GM23338 (cell line): ENCODE measurements around the gene TVP23A. TPM values are rescaled to one million over a fixed set of nuclear protein-coding genes. Genes with fewer than 3 reads are reported as not detected.

Source experiments
- ATAC-seq: fragments of 200-7000 bp; cut with Tn5 transposase; 3 replicates; pipeline ENCODE4 v1.9.1; 2020
- DNase-seq: peaks from one replicate; pipeline ENCODE4 v3.0.0-alpha.2; 2015; ENCODE audit warnings: low spot score
- H2AFZ ChIP-seq: fragments of 200-600 bp; sonication (generic); 2 replicates; pipeline ENCODE4 v1.8.0; 2016; ENCODE audit warnings: antibody characterized with exemption, mild to moderate bottlenecking, moderate library complexity
- H3F3A ChIP-seq: fragments of 200-600 bp; sonication (generic); replicated peaks from 2 replicates; pipeline ENCODE4 v1.8.0; 2017; ENCODE audit warnings: antibody characterized with exemption, mixed run types, low read depth
- H3K27ac ChIP-seq: fragments of 200-600 bp; sonication (generic); 2 replicates; pipeline ENCODE4 v1.6.1; 2016; ENCODE audit warnings: low read depth
- H3K27me3 ChIP-seq: fragments of 200-600 bp; sonication (generic); 2 replicates; pipeline ENCODE4 v1.8.0; 2016; ENCODE audit warnings: mild to moderate bottlenecking, mixed run types, moderate library complexity; ENCODE audit not compliant: insufficient read depth
- H3K36me3 ChIP-seq: fragments of 200-600 bp; sonication (generic); 2 replicates; pipeline ENCODE4 v1.8.0; 2016; ENCODE audit warnings: mild to moderate bottlenecking; ENCODE audit not compliant: insufficient read depth
- H3K4me1 ChIP-seq: fragments of 200-600 bp; sonication (generic); 2 replicates; pipeline ENCODE4 v1.8.0; 2016; ENCODE audit warnings: mild to moderate bottlenecking, moderate library complexity; ENCODE audit not compliant: insufficient read depth
- H3K4me2 ChIP-seq: fragments of 200-600 bp; sonication (generic); 2 replicates; pipeline ENCODE4 v1.7.1; 2017; ENCODE audit warnings: mixed run types
- H3K4me3 ChIP-seq: fragments of 200-600 bp; sonication (generic); 2 replicates; pipeline ENCODE4 v1.6.1; 2016; ENCODE audit warnings: mixed run types
- H3K79me2 ChIP-seq: fragments of 200-600 bp; sonication (generic); replicated peaks from 2 replicates; pipeline ENCODE4 v1.8.0; 2017; ENCODE audit warnings: mild to moderate bottlenecking; ENCODE audit not compliant: insufficient read depth
- H3K9me2 ChIP-seq: fragments of 200-600 bp; sonication (generic); 2 replicates; pipeline ENCODE4 v1.8.0; 2017; ENCODE audit not compliant: insufficient read depth
- H4K20me1 ChIP-seq: fragments of 200-600 bp; sonication (generic); replicated peaks from 2 replicates; pipeline ENCODE4 v1.8.0; 2017; ENCODE audit warnings: mild to moderate bottlenecking; ENCODE audit not compliant: insufficient read depth
- H3K27ac Mint-ChIP-seq: 2 replicates; pipeline ENCODE4 v1.8.0; 2020; ENCODE audit warnings: inconsistent platforms, mild to moderate bottlenecking, moderate library complexity, mixed read lengths
- H3K27me3 Mint-ChIP-seq: 3 replicates; pipeline ENCODE4 v1.8.0; 2022; ENCODE audit warnings: low read depth, mild to moderate bottlenecking, moderate library complexity, mixed read lengths, inconsistent platforms; ENCODE audit not compliant: insufficient read depth, poor library complexity
- H3K36me3 Mint-ChIP-seq: 3 replicates; pipeline ENCODE4 v1.8.0; 2021; ENCODE audit warnings: low read depth, mild to moderate bottlenecking, inconsistent platforms, moderate library complexity, mixed read lengths
- H3K4me1 Mint-ChIP-seq: 3 replicates; pipeline ENCODE4 v1.8.0; 2020; ENCODE audit warnings: mild to moderate bottlenecking, inconsistent platforms, mixed read lengths
- H3K4me3 Mint-ChIP-seq: 3 replicates; pipeline ENCODE4 v1.8.0; 2021; ENCODE audit warnings: moderate library complexity, mild to moderate bottlenecking, inconsistent platforms, mixed read lengths
- H3K9me3 Mint-ChIP-seq: 3 replicates; pipeline ENCODE4 v1.8.0; 2020; ENCODE audit warnings: moderate library complexity, mild to moderate bottlenecking, inconsistent platforms, mixed read lengths
- CREB1 ChIP-seq: fragments of 250-450 bp; sonication (Bioruptor Pico); IDR thresholded peaks from 2 replicates; pipeline ENCODE4 v1.5.0; 2020; ENCODE audit warnings: low read depth, mild to moderate bottlenecking, moderate library complexity
- CTCF ChIP-seq, 2 experiments: fragments of 200-600 bp in 1 of 2; sonication (generic) in 1 of 2; conservative IDR thresholded peaks; 2 replicates each; pipeline versions ENCODE4 v1.5.1 to v1.6.1; 2016 to 2017; ENCODE audit warnings: antibody characterized with exemption in 2 of 2, low read depth in 2 of 2, mild to moderate bottlenecking in 2 of 2, moderate library complexity in 1 of 2
- ETS1 ChIP-seq: IDR thresholded peaks from 2 replicates; pipeline ENCODE4 v1.6.1; 2016; ENCODE audit warnings: antibody characterized with exemption
- EZH2 ChIP-seq: fragments of 200-600 bp; sonication (generic); IDR thresholded peaks from one replicate; pipeline ENCODE4 v1.8.0; 2017; ENCODE audit warnings: antibody characterized with exemption, mild to moderate bottlenecking, low read depth; ENCODE audit not compliant: unreplicated experiment
- EZH2phosphoT487 ChIP-seq: fragments of 200-600 bp; sonication (generic); IDR thresholded peaks from one replicate; pipeline ENCODE4 v1.8.1; 2018; ENCODE audit warnings: antibody characterized with exemption; ENCODE audit not compliant: unreplicated experiment
- JUNB ChIP-seq: IDR thresholded peaks from one replicate; pipeline ENCODE4 v1.6.1; 2016; ENCODE audit warnings: antibody characterized with exemption; ENCODE audit not compliant: unreplicated experiment
- NANOG ChIP-seq: IDR thresholded peaks from 2 replicates; pipeline ENCODE4 v1.6.1; 2016; ENCODE audit warnings: antibody characterized with exemption, borderline replicate concordance
- POLR2AphosphoS5 ChIP-seq: IDR thresholded peaks from 2 replicates; pipeline ENCODE4 v1.6.1; 2016; ENCODE audit warnings: antibody characterized with exemption, low read depth
- STAT1 ChIP-seq: IDR thresholded peaks from one replicate; pipeline ENCODE4 v1.6.1; 2016; ENCODE audit warnings: antibody characterized with exemption; ENCODE audit not compliant: unreplicated experiment
- ZNF114 ChIP-seq: fragments of 250-450 bp; sonication (Bioruptor Pico); IDR thresholded peaks from 2 replicates; pipeline ENCODE4 v1.5.0; 2020; ENCODE audit warnings: mild to moderate bottlenecking, moderate library complexity
- ZNF331 ChIP-seq: fragments of 250-450 bp; sonication (Bioruptor Pico); IDR thresholded peaks from 2 replicates; pipeline ENCODE4 v1.5.0; 2020; ENCODE audit warnings: low read depth, mild to moderate bottlenecking, moderate library complexity
- ZNF462 ChIP-seq: fragments of 250-450 bp; sonication (Bioruptor Pico); IDR thresholded peaks from 2 replicates; pipeline ENCODE4 v1.5.0; 2020; ENCODE audit warnings: mild to moderate bottlenecking, moderate library complexity
- polyA plus RNA-seq: library from polyadenylated mRNA; unstranded; fragments of >200 nt; fragmentation: Nextera tagmentation; extraction: Ambion mirVana; gene quantifications from 2 replicates; pipeline ENCODE4 v1.2.1, GENCODE V29; 2016
- total RNA-seq: library from RNA; depleted of rRNA; stranded (reverse); fragments of >200 nt; shearing (Covaris generic); gene quantifications from 2 replicates; pipeline ENCODE4 v1.2.3, GENCODE V29; 2014
- TF ChIP-seq, protein P1 (sequence below): IDR thresholded peaks from one replicate; pipeline ENCODE4 v1.6.1; 2018; ENCODE audit warnings: antibody characterized with exemption; ENCODE audit not compliant: unreplicated experiment

TVP23A gene
- total and polyA plus RNA-seq, 2 experiments from 2014 or later, result 2.8 to 4.5 TPM

- ATAC-seq (no peak), DNase-seq (no peak)
- H3K4me3 Mint-ChIP-seq, result no peak overlapping the region
- Histone ChIP-seq H3K4me1 (0 out of 2 replicates have a peak, but pooled peaks cover under 1% of the 10 kb centered on the region), H3K4me3 (no peak overlapping the region), H3K27me3 (no peaks in the 10 kb centered on the region), H3K9me2 (no peaks in the 10 kb centered on the region), H3K4me2 (no peak overlapping the region), H2AFZ (no peak overlapping the region), H3K79me2 (no peaks in the 10 kb centered on the region), H3F3A (no peaks in the 10 kb centered on the region), H4K20me1 (no peaks in the 10 kb centered on the region), H3K27ac (no peak overlapping the region), H3K36me3 (no peaks in the 10 kb centered on the region)
- no peak for TF ChIP-seq ZNF331 (CRISPR knock-in tag)
- TF ChIP-seq CREB1 (CRISPR knock-in tag), result no peak
- no peak for TF ChIP-seq ETS1
- no peak for TF ChIP-seq JUNB
- no peak for TF ChIP-seq EZH2
- TF ChIP-seq CTCF (conservative IDR thresholded peaks at IDR 0.05; ENCODE audit: low read depth in 2 of 2), result no peak
- no peak for TF ChIP-seq ZNF114
- TF ChIP-seq, protein P1, sequence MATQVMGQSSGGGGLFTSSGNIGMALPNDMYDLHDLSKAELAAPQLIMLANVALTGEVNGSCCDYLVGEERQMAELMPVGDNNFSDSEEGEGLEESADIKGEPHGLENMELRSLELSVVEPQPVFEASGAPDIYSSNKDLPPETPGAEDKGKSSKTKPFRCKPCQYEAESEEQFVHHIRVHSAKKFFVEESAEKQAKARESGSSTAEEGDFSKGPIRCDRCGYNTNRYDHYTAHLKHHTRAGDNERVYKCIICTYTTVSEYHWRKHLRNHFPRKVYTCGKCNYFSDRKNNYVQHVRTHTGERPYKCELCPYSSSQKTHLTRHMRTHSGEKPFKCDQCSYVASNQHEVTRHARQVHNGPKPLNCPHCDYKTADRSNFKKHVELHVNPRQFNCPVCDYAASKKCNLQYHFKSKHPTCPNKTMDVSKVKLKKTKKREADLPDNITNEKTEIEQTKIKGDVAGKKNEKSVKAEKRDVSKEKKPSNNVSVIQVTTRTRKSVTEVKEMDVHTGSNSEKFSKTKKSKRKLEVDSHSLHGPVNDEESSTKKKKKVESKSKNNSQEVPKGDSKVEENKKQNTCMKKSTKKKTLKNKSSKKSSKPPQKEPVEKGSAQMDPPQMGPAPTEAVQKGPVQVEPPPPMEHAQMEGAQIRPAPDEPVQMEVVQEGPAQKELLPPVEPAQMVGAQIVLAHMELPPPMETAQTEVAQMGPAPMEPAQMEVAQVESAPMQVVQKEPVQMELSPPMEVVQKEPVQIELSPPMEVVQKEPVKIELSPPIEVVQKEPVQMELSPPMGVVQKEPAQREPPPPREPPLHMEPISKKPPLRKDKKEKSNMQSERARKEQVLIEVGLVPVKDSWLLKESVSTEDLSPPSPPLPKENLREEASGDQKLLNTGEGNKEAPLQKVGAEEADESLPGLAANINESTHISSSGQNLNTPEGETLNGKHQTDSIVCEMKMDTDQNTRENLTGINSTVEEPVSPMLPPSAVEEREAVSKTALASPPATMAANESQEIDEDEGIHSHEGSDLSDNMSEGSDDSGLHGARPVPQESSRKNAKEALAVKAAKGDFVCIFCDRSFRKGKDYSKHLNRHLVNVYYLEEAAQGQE, result no peak
- TF ChIP-seq STAT1, result no peak
- TF ChIP-seq ZNF462 (CRISPR knock-in tag), result no peak
- TF ChIP-seq NANOG, result no peak
- TF ChIP-seq EZH2phosphoT487, result no peak
- TF ChIP-seq POLR2AphosphoS5, result no peak
- peaks cover 5% of the 10 kb centered on the region for H3K27me3 Mint-ChIP-seq
- no peak overlapping the region for H3K27ac Mint-ChIP-seq
- peaks cover under 1% of the 10 kb centered on the region; the same call in 1 of the 3 replicates for H3K4me1 Mint-ChIP-seq
- H3K9me3 Mint-ChIP-seq, result no peaks in the 10 kb centered on the region; the same call in 2 of the 3 replicates
- no peaks in the 10 kb centered on the region for H3K36me3 Mint-ChIP-seq
Observed at GRCh38 chr16:10834130-10834529, 15.5 kb upstream of the TVP23A start.
